Measurements from ENCODE around the gene ASB13. TPM values are rescaled to one million over a fixed set of nuclear protein-coding genes. Genes with fewer than 3 reads are reported as not detected.

The ASB13 gene
- total and polyA plus RNA-seq, 2 of the 13 experiments (the other 11 are each of a cell fraction or from before 2014, with no cell fraction given): 9.3 to 15.4 TPM

- in situ Hi-C loops (cut with HindIII; ENCODE audit: extremely low pct_ligation_motif_present, low pct_unique_long_range_greater_than_20kb) (no loop called here), intact Hi-C loops (cut with micrococcal nuclease; ENCODE audit: unreplicated experiment) (loop anchor here (5.0 kb wide), 1 partner anchor 204 kb away; the partner anchor contains the start of gene ANKRD16)
- Histone ChIP-seq H4K20me1 (ENCODE audit: insufficient read depth, low read length) (peaks cover 12% of the 10 kb centered on the region; the same call in 1 of the 2 replicates), H3K4me3 (replicated peaks in 1 of 3; ENCODE audit: insufficient read depth in 1 of 3, low read depth in 2 of 3, low read length in 3 of 3) (no peak overlapping the region), H3K9ac (ENCODE audit: insufficient read depth, low read depth, low read length) (no peak overlapping the region), H3K27ac (ENCODE audit: extremely low read length, insufficient read depth, low read length) (no peak overlapping the region), H3K4me1 (ENCODE audit: insufficient read depth, low read length) (peaks cover 64% of the 10 kb centered on the region), H3K27me3 (ENCODE audit: control insufficient read depth in 1 of 2, insufficient read depth in 2 of 2, low read length in 2 of 2) (peaks cover 1 to 9% of the 10 kb centered on the region in 2 experiments; a peak in 4 of 5 replicates), H3K9me3 (ENCODE audit: low read length) (no peaks in the 10 kb centered on the region), H3K79me2 (ENCODE audit: insufficient read depth, low read length) (peaks cover 33% of the 10 kb centered on the region), H3K4me2 (ENCODE audit: low read depth, low read length) (peak overlapping the region; percentile 28; the same call in 1 of the 2 replicates), H3K36me3 (replicated peaks in 1 of 2; ENCODE audit: control insufficient read depth in 1 of 2, insufficient read depth in 2 of 2, low read length in 2 of 2) (no peaks in the 10 kb centered on the region), H2AFZ (ENCODE audit: low read length) (peak overlapping the region; percentile 46)
- TF ChIP-seq ZKSCAN5 (CRISPR knock-in tag; IDR thresholded peaks at IDR 0.05) (no peak), ZMYM4 (CRISPR knock-in tag; IDR thresholded peaks at IDR 0.05) (no peak), HNF4G (IDR thresholded peaks at IDR 0.05; ENCODE audit: borderline replicate concordance, low read depth, low read length) (no peak), HNF4G (CRISPR knock-in tag; IDR thresholded peaks at IDR 0.05; ENCODE audit: borderline replicate concordance, low read depth) (no peak), TEF (CRISPR knock-in tag; IDR thresholded peaks at IDR 0.05) (no peak), ZNF12 (CRISPR knock-in tag; IDR thresholded peaks at IDR 0.05) (no peak), STAT5B (CRISPR knock-in tag; IDR thresholded peaks at IDR 0.05) (no peak), PHB2 (IDR thresholded peaks at IDR 0.05; ENCODE audit: partially characterized antibody) (no peak), SMAD3 (CRISPR knock-in tag; IDR thresholded peaks at IDR 0.05) (no peak), ZNF773 (CRISPR knock-in tag; IDR thresholded peaks at IDR 0.05; ENCODE audit: borderline replicate concordance) (no peak), ZSCAN20 (CRISPR knock-in tag; IDR thresholded peaks at IDR 0.05; ENCODE audit: borderline replicate concordance) (no peak)
- TF ChIP-seq, protein P1, sequence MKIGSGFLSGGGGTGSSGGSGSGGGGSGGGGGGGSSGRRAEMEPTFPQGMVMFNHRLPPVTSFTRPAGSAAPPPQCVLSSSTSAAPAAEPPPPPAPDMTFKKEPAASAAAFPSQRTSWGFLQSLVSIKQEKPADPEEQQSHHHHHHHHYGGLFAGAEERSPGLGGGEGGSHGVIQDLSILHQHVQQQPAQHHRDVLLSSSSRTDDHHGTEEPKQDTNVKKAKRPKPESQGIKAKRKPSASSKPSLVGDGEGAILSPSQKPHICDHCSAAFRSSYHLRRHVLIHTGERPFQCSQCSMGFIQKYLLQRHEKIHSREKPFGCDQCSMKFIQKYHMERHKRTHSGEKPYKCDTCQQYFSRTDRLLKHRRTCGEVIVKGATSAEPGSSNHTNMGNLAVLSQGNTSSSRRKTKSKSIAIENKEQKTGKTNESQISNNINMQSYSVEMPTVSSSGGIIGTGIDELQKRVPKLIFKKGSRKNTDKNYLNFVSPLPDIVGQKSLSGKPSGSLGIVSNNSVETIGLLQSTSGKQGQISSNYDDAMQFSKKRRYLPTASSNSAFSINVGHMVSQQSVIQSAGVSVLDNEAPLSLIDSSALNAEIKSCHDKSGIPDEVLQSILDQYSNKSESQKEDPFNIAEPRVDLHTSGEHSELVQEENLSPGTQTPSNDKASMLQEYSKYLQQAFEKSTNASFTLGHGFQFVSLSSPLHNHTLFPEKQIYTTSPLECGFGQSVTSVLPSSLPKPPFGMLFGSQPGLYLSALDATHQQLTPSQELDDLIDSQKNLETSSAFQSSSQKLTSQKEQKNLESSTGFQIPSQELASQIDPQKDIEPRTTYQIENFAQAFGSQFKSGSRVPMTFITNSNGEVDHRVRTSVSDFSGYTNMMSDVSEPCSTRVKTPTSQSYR (CRISPR knock-in tag; IDR thresholded peaks at IDR 0.05; ENCODE audit: borderline replicate concordance): no peak
- WGBS (ENCODE audit: low lambda C conversion rate): 77% methylated on average over 3 of the region's 3 CpGs
- FAIRE-seq (no peak), ATAC-seq (no peak), DNase-seq (ENCODE audit: low spot score) (no peak)
- BruUV-seq (replicated peaks): no TSS peak
- ChIA-PET POLR2A (interaction anchor here (1.0 to 1.9 kb wide), 2 partner anchors 10 to 23 kb away, joined by 4 to 27 read pairs; no protein-coding TSS in a partner anchor), CTCF (ENCODE audit: low intra/inter-chr PET ratio, low total read pairs) (no interaction called here)
Measured at GRCh38 chr10:5683065-5683464, 16.7 kb upstream of the ASB13 start.
